Testis (tissue), 2 donors: ENCODE results near the gene ATRN.

Experiments used
- POLR2A ChIP-seq: fragments of 450-650 bp; IDR thresholded peaks from one replicate; pipeline ENCODE4 v1.6.1; 2017; ENCODE audit warnings: antibody characterized with exemption, mild to moderate bottlenecking, moderate library complexity
- TF ChIP-seq, protein P1 (sequence below), 3 experiments: fragments of 450-650 bp in 2 of 3; fragments of 200-600 bp in 1 of 3; sonication (generic) in 1 of 3; IDR thresholded peaks; one replicate each; pipeline ENCODE4 v1.5.1; 2016 to 2019; ENCODE audit warnings: antibody characterized with exemption in 3 of 3, mild to moderate bottlenecking in 2 of 3, moderate library complexity in 1 of 3

GRCh38 chr20:3614466-3614865 lies 143.6 kb downstream of the ATRN start:
- TF ChIP-seq, protein P1, sequence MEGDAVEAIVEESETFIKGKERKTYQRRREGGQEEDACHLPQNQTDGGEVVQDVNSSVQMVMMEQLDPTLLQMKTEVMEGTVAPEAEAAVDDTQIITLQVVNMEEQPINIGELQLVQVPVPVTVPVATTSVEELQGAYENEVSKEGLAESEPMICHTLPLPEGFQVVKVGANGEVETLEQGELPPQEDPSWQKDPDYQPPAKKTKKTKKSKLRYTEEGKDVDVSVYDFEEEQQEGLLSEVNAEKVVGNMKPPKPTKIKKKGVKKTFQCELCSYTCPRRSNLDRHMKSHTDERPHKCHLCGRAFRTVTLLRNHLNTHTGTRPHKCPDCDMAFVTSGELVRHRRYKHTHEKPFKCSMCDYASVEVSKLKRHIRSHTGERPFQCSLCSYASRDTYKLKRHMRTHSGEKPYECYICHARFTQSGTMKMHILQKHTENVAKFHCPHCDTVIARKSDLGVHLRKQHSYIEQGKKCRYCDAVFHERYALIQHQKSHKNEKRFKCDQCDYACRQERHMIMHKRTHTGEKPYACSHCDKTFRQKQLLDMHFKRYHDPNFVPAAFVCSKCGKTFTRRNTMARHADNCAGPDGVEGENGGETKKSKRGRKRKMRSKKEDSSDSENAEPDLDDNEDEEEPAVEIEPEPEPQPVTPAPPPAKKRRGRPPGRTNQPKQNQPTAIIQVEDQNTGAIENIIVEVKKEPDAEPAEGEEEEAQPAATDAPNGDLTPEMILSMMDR (IDR thresholded peaks at IDR 0.05) = no peak
- TF ChIP-seq POLR2A = no peak
